22Rv1 (cell line): ENCODE data around the gene PES1.
"Not testable (repeated sequence)": the region's sequence is repeated elsewhere in the genome, so short reads cannot be mapped to it uniquely, and the experiment has no call there.

ENCODE experiments used
- H3K27ac ChIP-seq: fragments of 450-650 bp; 2 replicates; pipeline ENCODE4 v1.5.1; 2017
- CTCF ChIP-seq: fragments of 450-650 bp; IDR thresholded peaks from 2 replicates; pipeline ENCODE4 v1.5.1; 2017; ENCODE audit warnings: mild to moderate bottlenecking
- ZFX ChIP-seq: fragments of 450-650 bp; IDR thresholded peaks from 2 replicates; pipeline ENCODE4 v1.6.1; 2017; ENCODE audit warnings: antibody characterized with exemption, borderline replicate concordance

PES1 gene

GRCh38 chr22:30557243-30557642 lies 34.5 kb downstream of the PES1 start:
- TF ChIP-seq CTCF (no peak), ZFX (no peak)
- no peak overlapping the region for H3K27ac ChIP-seq

DNA sequence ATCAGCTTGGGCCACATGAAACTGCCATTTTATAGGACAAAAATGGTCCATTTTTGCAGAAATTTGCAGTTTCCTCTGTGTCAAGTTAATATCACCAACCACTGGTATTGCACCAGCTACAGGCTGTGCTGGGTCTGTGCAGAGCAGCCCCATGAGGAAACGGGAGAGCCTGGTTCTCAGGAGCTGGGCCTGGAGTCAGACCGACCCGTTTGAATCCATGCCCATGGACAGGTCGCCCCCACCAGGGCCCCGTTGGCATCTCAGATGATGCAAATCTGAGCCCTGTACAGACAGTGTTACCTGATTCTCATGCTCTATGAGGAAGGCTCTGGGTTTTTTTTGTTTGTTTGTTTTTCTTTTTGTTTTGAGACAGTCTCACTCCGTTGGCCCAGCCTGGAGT lies 35.3 kb downstream of the PES1 start:
- H3K27ac ChIP-seq = no peak overlapping the region
- no peak for TF ChIP-seq ZFX
- TF ChIP-seq CTCF = no peak

- no peak overlapping the region for H3K27ac ChIP-seq
- TF ChIP-seq ZFX (no peak), CTCF (no peak)
Measured at GRCh38 chr22:30555282-30556210, 36.2 kb downstream of the PES1 start.

DNA sequence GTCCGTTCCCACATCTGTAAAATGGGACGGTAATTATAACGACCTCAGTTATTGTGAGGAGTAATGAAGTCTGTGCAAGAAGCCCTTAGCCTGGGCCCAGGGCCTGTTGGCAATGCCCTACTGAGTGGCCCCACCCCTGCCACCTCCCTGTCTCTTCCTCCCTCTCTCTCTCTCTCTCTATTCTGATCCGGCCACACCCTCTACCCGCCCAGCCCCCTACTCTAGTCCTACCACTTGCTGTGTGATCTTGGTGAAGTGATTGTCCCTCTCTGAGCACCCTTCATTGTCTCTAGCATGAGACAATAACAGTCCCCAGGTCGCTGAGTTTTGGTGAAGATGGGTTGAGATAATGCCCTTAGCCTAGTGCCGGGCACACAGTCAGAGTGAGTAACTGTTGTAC lies 37.7 kb downstream of the PES1 start:
- H3K27ac ChIP-seq = no peak overlapping the region
- TF ChIP-seq ZFX (no peak), CTCF (no peak)

DNA sequence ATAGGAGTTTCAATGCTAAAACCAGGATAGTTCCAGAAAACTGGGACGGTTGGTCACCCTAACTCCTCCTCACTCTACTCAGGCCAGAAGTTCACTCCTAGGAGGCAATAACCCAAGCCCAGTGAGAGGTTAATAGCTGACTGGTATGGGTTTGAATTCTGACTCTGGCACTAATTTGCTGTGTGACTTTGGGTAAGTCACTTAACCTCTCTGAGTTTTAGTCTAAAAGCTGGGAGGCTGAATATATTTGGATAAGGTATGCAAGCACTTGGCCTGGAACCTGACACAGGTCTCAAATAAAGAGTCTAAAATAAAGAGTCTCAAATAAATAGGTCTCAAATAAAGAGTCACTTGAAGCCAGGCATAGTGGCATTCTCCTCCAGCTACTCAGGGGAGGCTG lies 39.0 kb downstream of the PES1 start:
- TF ChIP-seq ZFX (no peak), CTCF (no peak)
- no peak overlapping the region for H3K27ac ChIP-seq

DNA sequence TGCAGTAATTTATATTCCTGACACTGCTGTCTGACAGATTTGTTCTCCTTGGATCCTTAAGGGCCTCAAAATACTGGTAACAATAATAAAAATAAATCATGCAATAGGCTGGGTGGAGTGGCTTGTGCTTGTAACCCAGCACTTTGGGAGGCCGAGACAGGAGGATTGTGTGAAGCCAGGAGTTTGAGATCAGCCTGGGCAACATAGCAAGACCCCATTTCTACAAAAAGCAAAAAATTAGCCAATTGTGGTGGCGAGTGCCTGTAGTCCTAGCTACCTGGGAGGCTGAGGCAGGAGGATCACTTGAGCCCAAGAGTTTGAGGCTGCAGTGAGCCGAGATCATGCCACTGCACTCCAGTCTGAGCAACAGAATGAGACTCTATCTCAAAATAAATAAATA lies 39.9 kb downstream of the PES1 start:
- H3K27ac ChIP-seq = not testable (repeated sequence)

DNA sequence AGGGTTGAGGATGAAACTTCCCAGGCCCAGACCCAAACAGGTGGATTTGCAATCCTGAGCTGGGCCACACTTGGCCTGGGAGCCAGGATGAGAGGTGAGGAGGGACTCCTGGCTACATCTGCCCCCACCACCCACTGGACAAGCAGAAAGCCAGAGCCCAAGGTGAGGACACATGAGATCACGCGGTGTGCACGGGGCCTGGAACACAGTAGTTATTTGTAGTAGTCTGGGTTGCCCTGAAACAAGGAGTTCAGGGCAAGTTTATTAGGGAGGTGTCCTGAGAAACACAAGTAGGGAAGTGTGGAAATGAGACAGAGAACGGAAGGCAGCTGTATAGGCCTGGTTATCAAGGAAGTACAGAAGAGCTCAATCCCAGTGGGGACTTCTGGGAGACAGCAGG lies 44.5 kb downstream of the PES1 start:
- H3K27ac ChIP-seq = no peak overlapping the region
- TF ChIP-seq ZFX (no peak), CTCF (no peak)
